ENCODE data around the gene ASTN2. TPM values are rescaled to one million over a fixed set of nuclear protein-coding genes. Genes with fewer than 3 reads are reported as not detected.

The ASTN2 gene
- total and polyA plus RNA-seq, 2 experiments from 2014 or later: 7.0 to 24.6 TPM

GRCh38 chr9:117340422-117340821, 74.4 kb downstream of the ASTN2 start:
- Histone ChIP-seq H3K4me3 (no peak overlapping the region), H3K79me2 (replicated peaks; ENCODE audit: insufficient read depth) (no peaks in the 10 kb centered on the region), H2AFZ (no peak overlapping the region), H4K20me1 (replicated peaks; ENCODE audit: insufficient read depth) (peaks cover 3% of the 10 kb centered on the region; the same call in 1 of the 2 replicates), H3K4me2 (no peak overlapping the region), H3K27ac (ENCODE audit: low read depth) (no peak overlapping the region), H3F3A (replicated peaks; ENCODE audit: low read depth) (no peaks in the 10 kb centered on the region), H3K36me3 (ENCODE audit: insufficient read depth) (no peaks in the 10 kb centered on the region), H3K27me3 (ENCODE audit: insufficient read depth) (no peaks in the 10 kb centered on the region), H3K4me1 (ENCODE audit: insufficient read depth) (peaks cover 8% of the 10 kb centered on the region), H3K9me2 (ENCODE audit: insufficient read depth) (no peaks in the 10 kb centered on the region)
- DNase-seq (ENCODE audit: low spot score) (no peak), ATAC-seq (no peak)
- H3K4me1 Mint-ChIP-seq: peaks cover 18% of the 10 kb centered on the region; the same call in 2 of the 3 replicates
- H3K27ac Mint-ChIP-seq: no peak overlapping the region
- H3K36me3 Mint-ChIP-seq (ENCODE audit: low read depth): no peaks in the 10 kb centered on the region
- no peak overlapping the region for H3K4me3 Mint-ChIP-seq
- TF ChIP-seq EZH2phosphoT487 (IDR thresholded peaks at IDR 0.05; ENCODE audit: unreplicated experiment) (no peak), REST (IDR thresholded peaks at IDR 0.05; ENCODE audit: unreplicated experiment) (peak; percentile 68)
- no peaks in the 10 kb centered on the region for H3K9me3 Mint-ChIP-seq
- peaks cover 2% of the 10 kb centered on the region for H3K27me3 Mint-ChIP-seq (ENCODE audit: insufficient read depth, low read depth, poor library complexity)

GRCh38 chr9:117335837-117336433, 78.9 kb downstream of the ASTN2 start:
- Histone ChIP-seq H4K20me1 (replicated peaks; ENCODE audit: insufficient read depth) (peaks cover 3% of the 10 kb centered on the region; the same call in 1 of the 2 replicates), H3K27me3 (ENCODE audit: insufficient read depth) (no peaks in the 10 kb centered on the region), H3K79me2 (replicated peaks; ENCODE audit: insufficient read depth) (no peaks in the 10 kb centered on the region), H3K4me2 (no peak overlapping the region), H3K4me3 (no peak overlapping the region), H3K9me2 (ENCODE audit: insufficient read depth) (peaks cover 5% of the 10 kb centered on the region; the same call in 1 of the 2 replicates), H2AFZ (no peak overlapping the region), H3K36me3 (ENCODE audit: insufficient read depth) (no peaks in the 10 kb centered on the region), H3F3A (replicated peaks; ENCODE audit: low read depth) (no peaks in the 10 kb centered on the region), H3K4me1 (ENCODE audit: insufficient read depth) (peaks cover 2% of the 10 kb centered on the region; the same call in 1 of the 2 replicates), H3K27ac (ENCODE audit: low read depth) (no peak overlapping the region)
- no peak for TF ChIP-seq JUNB (IDR thresholded peaks at IDR 0.05; ENCODE audit: unreplicated experiment)
- TF ChIP-seq NANOG (IDR thresholded peaks at IDR 0.05; ENCODE audit: borderline replicate concordance): no peak
- no peak for TF ChIP-seq EZH2phosphoT487 (IDR thresholded peaks at IDR 0.05; ENCODE audit: unreplicated experiment)
- no peak for TF ChIP-seq CREB1 (CRISPR knock-in tag; IDR thresholded peaks at IDR 0.05; ENCODE audit: low read depth)
- no peak for TF ChIP-seq REST (IDR thresholded peaks at IDR 0.05; ENCODE audit: unreplicated experiment)
- peaks cover 4% of the 10 kb centered on the region for H3K27me3 Mint-ChIP-seq (ENCODE audit: insufficient read depth, low read depth, poor library complexity)
- H3K9me3 Mint-ChIP-seq: no peaks in the 10 kb centered on the region
- H3K36me3 Mint-ChIP-seq (ENCODE audit: low read depth): no peaks in the 10 kb centered on the region
- ATAC-seq: no peak
- 0 out of 2 replicates have a peak overlapping the region, but pooled peaks have one; percentile 33 for H3K27ac Mint-ChIP-seq
- no peak for DNase-seq (ENCODE audit: low spot score)
- H3K4me1 Mint-ChIP-seq: peaks cover 12% of the 10 kb centered on the region; the same call in 2 of the 3 replicates
- no peak overlapping the region for H3K4me3 Mint-ChIP-seq

Data from GM23338 (cell line).